ENCODE results near the gene COPS8.
A peak's percentile ranks its signal among the peaks of the same experiment; 100 is the strongest.

Gene COPS8

GRCh38 chr2:237060534-237061312, 25.0 kb upstream of the COPS8 start:
- no CpG with 5 or more reads among the region's 15 CpGs for WGBS, 2 donors (ENCODE audit: extremely low coverage in 2 of 2, insufficient read length in 2 of 2, insufficient replicate concordance in 1 of 2)
- peak; percentile 62 for DNase-seq (ENCODE audit: low spot score)
- no peak overlapping the region for H2BK120ac ChIP-seq (ENCODE audit: low read depth, low read length)

GRCh38 chr2:237061356-237061755, 24.3 kb upstream of the COPS8 start:
- Histone ChIP-seq H3K4ac (ENCODE audit: low read length) (no peak overlapping the region), H3K79me1 (ENCODE audit: low read depth, low read length) (no peaks in the 10 kb centered on the region), H3K14ac (ENCODE audit: low read length) (no peak overlapping the region), H3K4me1 (ENCODE audit: control insufficient read depth in 2 of 2, insufficient read depth in 1 of 2, low read depth in 1 of 2, low read length in 2 of 2) (peaks cover 5 to 7% of the 10 kb centered on the region in 2 donors), H2BK5ac (ENCODE audit: low read length) (no peak overlapping the region), H2BK12ac (ENCODE audit: low read length) (no peak overlapping the region), H2BK120ac (ENCODE audit: low read depth, low read length) (no peak overlapping the region), H3K9ac (ENCODE audit: low read depth, low read length, poor library complexity) (no peak overlapping the region), H3K9me3 (replicated peaks in 1 of 2; ENCODE audit: control insufficient read depth in 2 of 2, insufficient read depth in 1 of 2, low read depth in 1 of 2, low read length in 2 of 2) (no peaks in the 10 kb centered on the region), H3K4me3 (ENCODE audit: low read length in 2 of 2) (no peak overlapping the region), H4K8ac (ENCODE audit: low read depth, low read length) (no peak overlapping the region), H2AK5ac (ENCODE audit: low read depth, low read length) (no peak overlapping the region), H3K23ac (ENCODE audit: low read depth, low read length, poor library complexity) (no peak overlapping the region), H4K91ac (ENCODE audit: low read depth, low read length, poor library complexity) (no peak overlapping the region), H3K4me2 (ENCODE audit: insufficient read depth, low read length, poor library complexity, severe bottlenecking) (no peak overlapping the region), H2BK15ac (ENCODE audit: low read length) (no peak overlapping the region), H3K27me3 (ENCODE audit: control insufficient read depth in 3 of 3, insufficient read depth in 3 of 3, low read depth in 1 of 3, low read length in 3 of 3) (no peaks in the 10 kb centered on the region), H2AFZ (ENCODE audit: low read length) (no peak overlapping the region), H3K18ac (ENCODE audit: low read length) (peak overlapping the region; percentile 57), H3K36me3 (replicated peaks in 1 of 2; ENCODE audit: control insufficient read depth in 2 of 2, insufficient read depth in 2 of 2, low read length in 2 of 2) (no peaks in the 10 kb centered on the region), H3K27ac (replicated peaks; ENCODE audit: low read length) (no peak overlapping the region)
- no CpG with 5 or more reads among the region's 12 CpGs for WGBS, 2 donors (ENCODE audit: extremely low coverage in 2 of 2, insufficient read length in 2 of 2, insufficient replicate concordance in 1 of 2)
- no peak for DNase-seq (ENCODE audit: low spot score)

More at GRCh38 chr2:237060534-237061312, 25.0 kb upstream of the COPS8 start:
- Histone ChIP-seq H2BK15ac (ENCODE audit: low read length) (no peak overlapping the region), H4K8ac (ENCODE audit: low read depth, low read length) (no peak overlapping the region), H3K14ac (ENCODE audit: low read length) (no peak overlapping the region), H3K4me3 (ENCODE audit: low read length in 2 of 2) (no peak overlapping the region), H3K27ac (replicated peaks; ENCODE audit: low read length) (no peak overlapping the region), H3K4me1 (ENCODE audit: control insufficient read depth in 2 of 2, insufficient read depth in 1 of 2, low read depth in 1 of 2, low read length in 2 of 2) (peaks cover 5 to 7% of the 10 kb centered on the region in 2 donors), H4K91ac (ENCODE audit: low read depth, low read length, poor library complexity) (no peak overlapping the region), H3K79me1 (ENCODE audit: low read depth, low read length) (no peaks in the 10 kb centered on the region), H3K23ac (ENCODE audit: low read depth, low read length, poor library complexity) (no peak overlapping the region), H2BK5ac (ENCODE audit: low read length) (no peak overlapping the region), H3K4me2 (ENCODE audit: insufficient read depth, low read length, poor library complexity, severe bottlenecking) (no peak overlapping the region), H3K4ac (ENCODE audit: low read length) (no peak overlapping the region), H3K9me3 (replicated peaks in 1 of 2; ENCODE audit: control insufficient read depth in 2 of 2, insufficient read depth in 1 of 2, low read depth in 1 of 2, low read length in 2 of 2) (no peaks in the 10 kb centered on the region), H3K36me3 (replicated peaks in 1 of 2; ENCODE audit: control insufficient read depth in 2 of 2, insufficient read depth in 2 of 2, low read length in 2 of 2) (no peaks in the 10 kb centered on the region), H3K27me3 (ENCODE audit: control insufficient read depth in 3 of 3, insufficient read depth in 3 of 3, low read depth in 1 of 3, low read length in 3 of 3) (no peaks in the 10 kb centered on the region), H2AK5ac (ENCODE audit: low read depth, low read length) (peak overlapping the region; percentile 13), H3K9ac (ENCODE audit: low read depth, low read length, poor library complexity) (no peak overlapping the region), H2BK12ac (ENCODE audit: low read length) (no peak overlapping the region), H3K18ac (ENCODE audit: low read length) (peak overlapping the region; percentile 57), H2AFZ (ENCODE audit: low read length) (peak overlapping the region; percentile 62)

- H4K8ac ChIP-seq (ENCODE audit: low read depth, low read length) = no peak overlapping the region
- H3K4me1 ChIP-seq (ENCODE audit: control insufficient read depth in 2 of 2, insufficient read depth in 1 of 2, low read depth in 1 of 2, low read length in 2 of 2) = peaks cover 5 to 7% of the 10 kb centered on the region in 2 donors
- no peak overlapping the region for H3K4me2 ChIP-seq (ENCODE audit: insufficient read depth, low read length, poor library complexity, severe bottlenecking)
- DNase-seq (ENCODE audit: low spot score) = no peak
- H2BK120ac ChIP-seq (ENCODE audit: low read depth, low read length) = no peak overlapping the region
- no peak overlapping the region for H2AK5ac ChIP-seq (ENCODE audit: low read depth, low read length)
- no peak overlapping the region for H3K18ac ChIP-seq (ENCODE audit: low read length)
- H4K91ac ChIP-seq (ENCODE audit: low read depth, low read length, poor library complexity) = no peak overlapping the region
- no peak overlapping the region for H2AFZ ChIP-seq (ENCODE audit: low read length)
- no peak overlapping the region for H2BK5ac ChIP-seq (ENCODE audit: low read length)
- H3K23ac ChIP-seq (ENCODE audit: low read depth, low read length, poor library complexity) = no peak overlapping the region
- H3K27me3 ChIP-seq (ENCODE audit: control insufficient read depth in 3 of 3, insufficient read depth in 3 of 3, low read depth in 1 of 3, low read length in 3 of 3) = no peaks in the 10 kb centered on the region
- H2BK15ac ChIP-seq (ENCODE audit: low read length) = no peak overlapping the region
- H3K36me3 ChIP-seq (replicated peaks in 1 of 2; ENCODE audit: control insufficient read depth in 2 of 2, insufficient read depth in 2 of 2, low read length in 2 of 2) = no peaks in the 10 kb centered on the region
- no peak overlapping the region for H2BK12ac ChIP-seq (ENCODE audit: low read length)
- H3K9ac ChIP-seq (ENCODE audit: low read depth, low read length, poor library complexity) = no peak overlapping the region
- H3K4me3 ChIP-seq (ENCODE audit: low read length in 2 of 2) = no peak overlapping the region
- no peaks in the 10 kb centered on the region for H3K9me3 ChIP-seq (replicated peaks in 1 of 2; ENCODE audit: control insufficient read depth in 2 of 2, insufficient read depth in 1 of 2, low read depth in 1 of 2, low read length in 2 of 2)
- H3K79me1 ChIP-seq (ENCODE audit: low read depth, low read length) = no peaks in the 10 kb centered on the region
- H3K14ac ChIP-seq (ENCODE audit: low read length) = no peak overlapping the region
- H3K27ac ChIP-seq (replicated peaks; ENCODE audit: low read length) = no peak overlapping the region
- H3K4ac ChIP-seq (ENCODE audit: low read length) = no peak overlapping the region
- no CpG with 5 or more reads among the region's 4 CpGs for WGBS, 2 donors (ENCODE audit: extremely low coverage in 2 of 2, insufficient read length in 2 of 2, insufficient replicate concordance in 1 of 2)
Observed at GRCh38 chr2:237062585-237062984, 23.1 kb upstream of the COPS8 start.

- H3K27me3 ChIP-seq (ENCODE audit: control insufficient read depth in 3 of 3, insufficient read depth in 3 of 3, low read depth in 1 of 3, low read length in 3 of 3) = no peaks in the 10 kb centered on the region
- H2BK120ac ChIP-seq (ENCODE audit: low read depth, low read length) = no peak overlapping the region
- no peak overlapping the region for H3K4ac ChIP-seq (ENCODE audit: low read length)
- H3K9me3 ChIP-seq (replicated peaks in 1 of 2; ENCODE audit: control insufficient read depth in 2 of 2, insufficient read depth in 1 of 2, low read depth in 1 of 2, low read length in 2 of 2) = no peaks in the 10 kb centered on the region
- no peak overlapping the region for H3K14ac ChIP-seq (ENCODE audit: low read length)
- no peak overlapping the region for H3K27ac ChIP-seq (replicated peaks; ENCODE audit: low read length)
- H4K91ac ChIP-seq (ENCODE audit: low read depth, low read length, poor library complexity) = no peak overlapping the region
- no peak overlapping the region for H2BK12ac ChIP-seq (ENCODE audit: low read length)
- H3K4me3 ChIP-seq (ENCODE audit: low read length in 2 of 2) = peak overlapping the region in 1 of 2 donors; percentile 37
- no peak overlapping the region for H2AFZ ChIP-seq (ENCODE audit: low read length)
- no peak overlapping the region for H2BK5ac ChIP-seq (ENCODE audit: low read length)
- no CpG with 5 or more reads among the region's 24 CpGs for WGBS, 2 donors (ENCODE audit: extremely low coverage in 2 of 2, insufficient read length in 2 of 2, insufficient replicate concordance in 1 of 2)
- H3K4me1 ChIP-seq (ENCODE audit: control insufficient read depth in 2 of 2, insufficient read depth in 1 of 2, low read depth in 1 of 2, low read length in 2 of 2) = peaks cover 5 to 7% of the 10 kb centered on the region in 2 donors
- H3K79me1 ChIP-seq (ENCODE audit: low read depth, low read length) = no peaks in the 10 kb centered on the region
- H4K8ac ChIP-seq (ENCODE audit: low read depth, low read length) = no peak overlapping the region
- DNase-seq (ENCODE audit: low spot score) = no peak
- no peak overlapping the region for H2BK15ac ChIP-seq (ENCODE audit: low read length)
- no peak overlapping the region for H3K23ac ChIP-seq (ENCODE audit: low read depth, low read length, poor library complexity)
- no peak overlapping the region for H3K4me2 ChIP-seq (ENCODE audit: insufficient read depth, low read length, poor library complexity, severe bottlenecking)
- H3K36me3 ChIP-seq (replicated peaks in 1 of 2; ENCODE audit: control insufficient read depth in 2 of 2, insufficient read depth in 2 of 2, low read length in 2 of 2) = no peaks in the 10 kb centered on the region
- peak overlapping the region; percentile 8 for H2AK5ac ChIP-seq (ENCODE audit: low read depth, low read length)
- H3K9ac ChIP-seq (ENCODE audit: low read depth, low read length, poor library complexity) = peak overlapping the region; percentile 25
- no peak overlapping the region for H3K18ac ChIP-seq (ENCODE audit: low read length)
Observed at GRCh38 chr2:237064203-237065070, 21.3 kb upstream of the COPS8 start.
